HepG2 (cell line): ENCODE measurements around the gene UCK2.

Experiments used
- ATF2 ChIP-seq: sonication (generic); formaldehyde crosslinking; IDR thresholded peaks from 2 replicates; pipeline ENCODE4 v1.4.0; 2020; ENCODE audit warnings: missing genetic modification reagents
- HHEX ChIP-seq: IDR thresholded peaks from 2 replicates; pipeline ENCODE4 v1.6.1; 2016; ENCODE audit warnings: control low read depth
- KDM1A ChIP-seq: IDR thresholded peaks from 2 replicates; pipeline ENCODE4 v1.6.1; 2016; ENCODE audit warnings: missing compliant biosample characterization
- PRDM15 ChIP-seq: sonication (generic); formaldehyde crosslinking; IDR thresholded peaks from 2 replicates; pipeline ENCODE4 v1.4.0; 2020; ENCODE audit warnings: missing genetic modification reagents
- USF2 ChIP-seq, 2 experiments: sonication (generic) in 1 of 2; formaldehyde crosslinking in 1 of 2; IDR thresholded peaks; 2 replicates each; pipeline versions ENCODE4 v1.5.1 to v1.6.1; 2011 to 2020; ENCODE audit warnings: borderline replicate concordance in 1 of 2, low read depth in 1 of 2, low read length in 1 of 2, mild to moderate bottlenecking in 1 of 2, missing genetic modification reagents in 1 of 2, moderate library complexity in 1 of 2
- XRCC5 ChIP-seq: fragments of 200-400 bp; formaldehyde crosslinking; optimal IDR thresholded peaks from 2 replicates; pipeline ENCODE3; 2017; ENCODE audit warnings: mild to moderate bottlenecking, low read length
- ZBTB38 ChIP-seq: sonication (generic); formaldehyde crosslinking; IDR thresholded peaks from 2 replicates; pipeline ENCODE4 v1.5.1; 2020; ENCODE audit warnings: mild to moderate bottlenecking, missing genetic modification reagents
- ZC3H13 ChIP-seq: sonication (generic); formaldehyde crosslinking; IDR thresholded peaks from 2 replicates; pipeline ENCODE4 v1.8.1; 2023; ENCODE audit warnings: mild to moderate bottlenecking, missing genetic modification reagents, moderate library complexity
- ZNF274 ChIP-seq: sonication (generic); formaldehyde crosslinking; IDR thresholded peaks from 2 replicates; pipeline ENCODE4 v1.5.1; 2020; ENCODE audit warnings: mild to moderate bottlenecking, missing genetic modification reagents

GRCh38 chr1:165905853-165906252 lies 78.4 kb downstream of the UCK2 start:
- TF ChIP-seq ZNF274 (CRISPR knock-in tag) (no peak), KDM1A (no peak), ATF2 (no peak), HHEX (CRISPR knock-in tag) (no peak), ZC3H13 (CRISPR knock-in tag) (no peak), XRCC5 (no peak), USF2 (IDR thresholded peaks at IDR 0.05; ENCODE audit: low read depth, low read length) (no peak), USF2 (CRISPR knock-in tag; IDR thresholded peaks at IDR 0.05; ENCODE audit: borderline replicate concordance) (no peak), PRDM15 (no peak), ZBTB38 (CRISPR knock-in tag) (no peak)
